ENCODE measurements around the gene RABAC1. TPM values are rescaled to one million over a fixed set of nuclear protein-coding genes. Genes with fewer than 3 reads are reported as not detected.

The RABAC1 gene
- total and polyA plus RNA-seq, 2 of the 4 experiments (the other 2 are of a cell fraction) = 117 to 276 TPM

- H3K9ac ChIP-seq (ENCODE audit: low read depth, low read length) = no peak overlapping the region
- WGBS, 2 experiments (ENCODE audit: extremely low coverage in 2 of 2, insufficient read length in 1 of 2) = 97% methylated on average over 4 of the region's 6 CpGs; no CpG with 5 or more reads in 1 of the 2 experiments
- no peaks in the 10 kb centered on the region for H3K36me3 ChIP-seq (ENCODE audit: control insufficient read depth, insufficient read depth, low read length)
- H3K79me1 ChIP-seq (ENCODE audit: low read depth in 1 of 2, low read length in 2 of 2) = no peaks in the 10 kb centered on the region
- no peak overlapping the region for H2BK20ac ChIP-seq (ENCODE audit: low read depth, low read length)
- H3K4me3 ChIP-seq (ENCODE audit: insufficient read depth, low read depth, low read length) = no peak overlapping the region
- H4K5ac ChIP-seq (ENCODE audit: low read depth, low read length) = no peak overlapping the region
- H3K4me1 ChIP-seq (ENCODE audit: control insufficient read depth, insufficient read depth, low read length) = 0 out of 2 replicates have a peak, but pooled peaks cover 2% of the 10 kb centered on the region
- peak overlapping the region; percentile 82 for H2AK9ac ChIP-seq (replicated peaks; ENCODE audit: low read depth, low read length, poor library complexity)
- no peak overlapping the region for H3K27ac ChIP-seq (ENCODE audit: insufficient read depth, low read length)
- H3K18ac ChIP-seq (ENCODE audit: low read depth, low read length) = no peak overlapping the region
- H4K8ac ChIP-seq (ENCODE audit: low read depth in 2 of 2, low read length in 2 of 2) = no peak overlapping the region
- no peak overlapping the region for H4K91ac ChIP-seq (ENCODE audit: insufficient read depth, low read depth, low read length)
- intact Hi-C loops (cut with micrococcal nuclease) (no loop called here), in situ Hi-C loops (cut with MboI; ENCODE audit: low sequenced_read_pairs) (no loop called here), dilution Hi-C loops (cut with HindIII; ENCODE audit: low sequenced_read_pairs, unreplicated experiment) (no loop called here)
- no peaks in the 10 kb centered on the region for H3K9me3 ChIP-seq (ENCODE audit: control insufficient read depth, insufficient read depth, low read length)
- ATAC-seq (ENCODE audit: low read depth) = no peak
- no peak overlapping the region for H2BK120ac ChIP-seq (ENCODE audit: low read depth, low read length)
- ChIA-PET POLR2A (ENCODE audit: unreplicated experiment) (no interaction called here), CTCF (no interaction called here)
- no peak overlapping the region for H2AK5ac ChIP-seq (ENCODE audit: low read depth, low read length)
- peaks cover 16% of the 10 kb centered on the region for H4K20me1 ChIP-seq (ENCODE audit: insufficient read depth, low read length)
- BruUV-seq (replicated peaks) = no TSS peak
- H3K23ac ChIP-seq (ENCODE audit: low read depth, low read length) = no peak overlapping the region
- H3K9me1 ChIP-seq (ENCODE audit: insufficient read depth, low read length) = peaks cover 20% of the 10 kb centered on the region
- no peak for DNase-seq
- TF ChIP-seq NFE2L2 (IDR thresholded peaks at IDR 0.05; ENCODE audit: low read depth, low read length) (no peak), USF2 (IDR thresholded peaks at IDR 0.05; ENCODE audit: low read depth, low read length) (no peak), SMC3 (IDR thresholded peaks at IDR 0.05; ENCODE audit: low read depth, low read length) (no peak), CHD1 (IDR thresholded peaks at IDR 0.05; ENCODE audit: low read depth, low read length) (no peak), RFX5 (IDR thresholded peaks at IDR 0.05; ENCODE audit: low read depth, low read length) (no peak), MXI1 (IDR thresholded peaks at IDR 0.05; ENCODE audit: borderline replicate concordance, low read depth, low read length) (no peak), CEBPB (IDR thresholded peaks at IDR 0.05; ENCODE audit: low read depth, low read length) (no peak), ELK1 (IDR thresholded peaks at IDR 0.05; ENCODE audit: borderline replicate concordance, low read depth, low read length) (no peak), RAD21 (IDR thresholded peaks at IDR 0.05; ENCODE audit: low read length) (no peak), FOS (IDR thresholded peaks at IDR 0.05; ENCODE audit: low read depth, low read length) (no peak), CTCF (conservative IDR thresholded peaks at IDR 0.05; ENCODE audit: low read depth, low read length) (no peak), MAFK (IDR thresholded peaks at IDR 0.05; ENCODE audit: low read depth, low read length) (no peak), POLR2A (IDR thresholded peaks at IDR 0.05; ENCODE audit: low read depth, low read length) (no peak), BHLHE40 (IDR thresholded peaks at IDR 0.05; ENCODE audit: low read depth, low read length) (no peak), MAZ (IDR thresholded peaks at IDR 0.05; ENCODE audit: borderline replicate concordance, low read depth, low read length) (no peak)
- peak overlapping the region; percentile 93 for H2BK5ac ChIP-seq (ENCODE audit: low read depth, low read length, poor library complexity, severe bottlenecking)
- H3K4ac ChIP-seq (ENCODE audit: low read depth, low read length) = no peak overlapping the region
- H2AFZ ChIP-seq (replicated peaks; ENCODE audit: low read length, poor library complexity) = peak overlapping the region; percentile 6
- no peak overlapping the region for H2BK15ac ChIP-seq (ENCODE audit: low read depth, low read length)
- no peak overlapping the region for H3K4me2 ChIP-seq (ENCODE audit: low read depth, low read length)
- no peak overlapping the region for H3K56ac ChIP-seq (ENCODE audit: extremely low read depth, insufficient read depth, low read length)
- no peak overlapping the region for H3K14ac ChIP-seq (replicated peaks; ENCODE audit: low read depth, low read length)
- H3K27me3 ChIP-seq (ENCODE audit: control insufficient read depth, insufficient read depth, low read length) = peaks cover 85% of the 10 kb centered on the region
Observed at GRCh38 chr19:41918095-41918494, 41.0 kb downstream of the RABAC1 start.

Data from IMR-90 (cell line).